Pancreas (tissue), 10 donors: ENCODE measurements around the gene HOXD8. TPM values are rescaled to one million over a fixed set of nuclear protein-coding genes. Genes with fewer than 3 reads are reported as not detected.

Experiments used
- ATAC-seq, 4 donors: fragments of 200-7000 bp; cut with Tn5 transposase; one replicate each; pipeline versions ENCODE4 v1.8.0 to v1.9.1; 2020; ENCODE audit warnings: mild to moderate bottlenecking in 4 of 4, moderate library complexity in 4 of 4
- DNase-seq, 6 donors: peaks; one replicate each; pipeline ENCODE4 v3.0.0-alpha.2; 2020
- FAIRE-seq: peaks from 2 replicates; lab custom pipeline; 2012; peaks lifted over from hg19 to GRCh38; lab: Jason Lieb, UNC
- H3K27ac ChIP-seq, 4 donors: fragments of 200-600 bp; sonication (generic); 1 replicate in 3 of 4; 2 replicates in 1 of 4; pipeline versions ENCODE4 v1.5.0 to v1.8.0; 2020
- H3K27me3 ChIP-seq, 4 donors: fragments of 200-600 bp; one replicate each; pipeline ENCODE4 v1.8.0; 2021
- H3K36me3 ChIP-seq, 3 donors: fragments of 200-600 bp; sonication (generic) in 1 of 3; one replicate each; pipeline versions ENCODE4 v1.5.0 to v1.8.0; 2020 to 2021
- H3K4me1 ChIP-seq, 3 donors: fragments of 200-600 bp; one replicate each; pipeline ENCODE4 v1.8.0; 2021
- H3K4me3 ChIP-seq, 4 donors: fragments of 200-600 bp; sonication (generic) in 2 of 4; one replicate each; pipeline versions ENCODE4 v1.5.0 to v1.8.0; 2020 to 2021
- H3K9me3 ChIP-seq, 4 donors: fragments of 200-600 bp; one replicate each; pipeline ENCODE4 v1.8.0; 2021
- CTCF ChIP-seq, 4 donors: fragments of 200-600 bp; sonication (generic) in 3 of 4; IDR thresholded peaks; one replicate each; pipeline versions ENCODE4 v1.5.0 to v1.8.0; 2021; ENCODE audit warnings: antibody characterized with exemption in 4 of 4
- WGBS, 2 donors: extraction: QIAGEN DNeasy Blood & Tissue Kit; methylation state at CpG; one replicate each; pipeline ENCODE4 v1.1.7; 2013; 5-methylcytosine and 5-hydroxymethylcytosine counted together
- intact Hi-C, 3 donors: fragments of 100-400 bp; cut with DNase I; formaldehyde crosslinking; loops; one replicate each; pipeline versions ENCODE4 v1.11.1 to v1.14.2; 2022
- polyA plus RNA-seq, 2 donors: library from polyadenylated mRNA; stranded (reverse); fragments of 200-250 nt; gene quantifications; one replicate each; pipeline ENCODE4 v1.2.3, GENCODE V29; 2013
- total RNA-seq, 6 donors: library from RNA; stranded (reverse); fragmentation: NEBNext Ultra II Directional in 4 of 6; extraction: Animal tissue kit (Norgen Biotek cat#: 25700) in 4 of 6; gene quantifications; one replicate each; pipeline versions ENCODE4 v1.2.1 to v1.2.4, GENCODE V29; 2021 to 2023
- donor health status: healthy with polysubstance abuse.
- donor health status: DM: no; HTN: no; CAD: no; lungs with moderate emphysema.
- donor health status: DM: no; HTN: no; CAD: no.
- donor health status: control.
- donor health status: control.
- donor health status: Bipolar disorder and iron deficiency.
- donor health status: DM: yes; HTN: yes; CAD: no.
- donor health status: DM: no; HTN: no; CAD: no.
- donor health status: DM: no; HTN: no; CAD: no.
- donor health status: DM: yes; HTN: yes; CAD: no.

The HOXD8 gene
- total and polyA plus RNA-seq, 8 donors, result 0.19 to 1.5 (median 0.62) TPM

GRCh38 chr2:176105730-176106580 is 23.6 kb upstream of the HOXD8 start:
- ATAC-seq (no peak), DNase-seq (no peak), FAIRE-seq (no peak)
- H3K9me3 ChIP-seq, result no peaks in the 10 kb centered on the region
- intact Hi-C loops, result loop anchor here in 1 of 3 donors (10.0 kb wide), 1 partner anchor 751 kb away; no protein-coding TSS in a partner anchor
- no peak for TF ChIP-seq CTCF (IDR thresholded peaks at IDR 0.05)
- H3K27me3 ChIP-seq, result peaks cover 8 to 78% (median 31%) of the 10 kb centered on the region in 4 donors
- 5% methylated on average over 25 of the region's 25 CpGs for WGBS, 2 donors
- peaks cover 0 to 4% (median 0%) of the 10 kb centered on the region in 3 donors for H3K4me1 ChIP-seq
- H3K36me3 ChIP-seq, result no peaks in the 10 kb centered on the region
- H3K4me3 ChIP-seq, result no peak overlapping the region
- H3K27ac ChIP-seq, result no peak overlapping the region

DNA sequence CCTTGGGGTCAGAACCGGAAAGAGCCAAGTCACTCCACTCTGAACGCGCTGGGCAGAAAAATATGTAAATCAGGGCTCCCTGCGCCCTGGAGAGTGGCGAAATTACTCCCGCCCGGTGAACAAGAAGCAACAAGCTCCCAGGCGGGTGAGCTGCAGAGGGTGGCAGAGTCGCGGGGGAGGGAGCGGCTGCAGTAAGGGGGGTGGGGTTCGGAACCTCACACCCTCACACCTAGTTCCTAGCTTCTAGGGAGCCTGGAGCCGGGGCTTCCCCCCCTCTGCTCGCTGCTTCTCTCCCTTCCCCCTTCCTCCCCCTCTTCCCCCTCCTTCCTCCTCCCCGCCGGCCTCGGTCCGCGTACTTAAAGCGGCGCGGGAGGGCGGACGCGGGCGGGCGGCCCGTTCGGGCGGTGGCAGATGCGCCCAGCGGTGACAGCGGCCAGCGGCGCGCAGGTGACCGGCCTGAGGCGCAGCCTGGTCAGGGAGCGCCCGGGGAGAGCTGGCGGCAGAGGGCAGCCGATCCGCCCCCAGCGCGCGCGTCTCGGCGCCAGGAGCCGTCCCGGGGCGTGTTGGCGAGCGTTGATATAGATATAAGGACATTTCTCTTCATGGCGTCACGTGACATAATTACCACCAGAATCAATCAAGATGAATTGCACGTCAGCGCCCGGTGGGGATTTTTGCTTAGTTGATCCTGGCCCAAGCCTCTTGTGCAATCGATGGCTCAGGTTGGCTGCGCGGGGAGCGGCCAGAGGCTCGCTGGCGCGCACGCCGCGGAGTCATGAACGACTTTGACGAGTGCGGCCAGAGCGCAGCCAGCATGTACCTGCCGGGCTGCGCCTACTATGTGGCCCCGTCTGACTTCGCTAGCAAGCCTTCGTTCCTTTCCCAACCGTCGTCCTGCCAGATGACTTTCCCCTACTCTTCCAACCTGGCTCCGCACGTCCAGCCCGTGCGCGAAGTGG is 22.6 kb upstream of the HOXD8 start, which contains the start of gene HOXD11:
TSS of gene HOXD11 (plus strand) at position 700 of the 959 bp plus-strand sequence. CDS start at position 776, 76 bp downstream.
- TF ChIP-seq CTCF (IDR thresholded peaks at IDR 0.05), result no peak
- no peak for FAIRE-seq
- ATAC-seq, result peak in 3 of 4 donors; percentile 44 to 64 (median 53)
- peak within 1 kb of the TSS in 1 of 4 donors; percentile 23 for H3K4me3 ChIP-seq
- no peak for DNase-seq
- WGBS, 2 donors, result 3% methylated on average over 62 to 85 of the region's 85 CpGs
- no peaks in the 10 kb centered on the region for H3K9me3 ChIP-seq
- H3K27ac ChIP-seq, result no peak within 1 kb of the TSS
- intact Hi-C loops, result loop anchor here in 1 of 3 donors (10.0 kb wide), 1 partner anchor 752 kb away; no protein-coding TSS in a partner anchor
- H3K4me1 ChIP-seq, result peaks cover 0 to 4% (median 0%) of the 10 kb centered on the region in 3 donors
- no peaks in the 10 kb centered on the region for H3K36me3 ChIP-seq
- peaks cover 10 to 81% (median 32%) of the 10 kb centered on the region in 4 donors for H3K27me3 ChIP-seq

GRCh38 chr2:176107731-176108181 is 21.7 kb upstream of the HOXD8 start:
- peaks cover 0 to 4% (median 0%) of the 10 kb centered on the region in 3 donors for H3K4me1 ChIP-seq
- 3% methylated on average over 46 to 59 of the region's 59 CpGs for WGBS, 2 donors
- ATAC-seq, result no peak
- H3K9me3 ChIP-seq, result no peaks in the 10 kb centered on the region
- FAIRE-seq, result no peak
- no peaks in the 10 kb centered on the region for H3K36me3 ChIP-seq
- intact Hi-C loops, result loop anchor here in 1 of 3 donors (10.0 kb wide), 1 partner anchor 753 kb away; no protein-coding TSS in a partner anchor
- H3K27ac ChIP-seq, result no peak overlapping the region
- H3K4me3 ChIP-seq, result no peak overlapping the region
- peaks cover 9 to 82% (median 27%) of the 10 kb centered on the region in 4 donors for H3K27me3 ChIP-seq
- no peak for TF ChIP-seq CTCF (IDR thresholded peaks at IDR 0.05)
- DNase-seq, result peak in 1 of 6 donors; percentile 67

- Histone ChIP-seq H3K36me3 (no peaks in the 10 kb centered on the region), H3K27ac (no peak overlapping the region), H3K27me3 (peaks cover 8 to 81% (median 23%) of the 10 kb centered on the region in 4 donors), H3K9me3 (no peaks in the 10 kb centered on the region), H3K4me1 (peaks cover 0 to 3% (median 0%) of the 10 kb centered on the region in 3 donors), H3K4me3 (no peak overlapping the region)
- no peak for FAIRE-seq
- ATAC-seq, result no peak
- WGBS, 2 donors, result 8% methylated on average over 26 of the region's 26 CpGs
- intact Hi-C loops, result loop anchor here in 1 of 3 donors (10.0 kb wide), 1 partner anchor 755 kb away; no protein-coding TSS in a partner anchor
- no peak for TF ChIP-seq CTCF (IDR thresholded peaks at IDR 0.05)
- DNase-seq, result no peak
These were observed 20.2 kb upstream of the HOXD8 start for GRCh38 chr2:176109192-176109901.
